Astrocyte (in vitro differentiated cells and primary cell): ENCODE results near the gene ARG2.

Experiments
- EZH2 ChIP-seq: IDR thresholded peaks from 2 replicates; pipeline ENCODE4 v1.6.1; 2012; ENCODE audit warnings: mild to moderate bottlenecking, low read length, inconsistent platforms; ENCODE audit not compliant: insufficient read depth
- TF ChIP-seq, protein P1 (sequence below): IDR thresholded peaks from 2 replicates; pipeline ENCODE4 v1.5.1; 2011; ENCODE audit warnings: low read depth, mild to moderate bottlenecking, inconsistent platforms, low read length, moderate library complexity; ENCODE audit not compliant: insufficient read depth

DNA sequence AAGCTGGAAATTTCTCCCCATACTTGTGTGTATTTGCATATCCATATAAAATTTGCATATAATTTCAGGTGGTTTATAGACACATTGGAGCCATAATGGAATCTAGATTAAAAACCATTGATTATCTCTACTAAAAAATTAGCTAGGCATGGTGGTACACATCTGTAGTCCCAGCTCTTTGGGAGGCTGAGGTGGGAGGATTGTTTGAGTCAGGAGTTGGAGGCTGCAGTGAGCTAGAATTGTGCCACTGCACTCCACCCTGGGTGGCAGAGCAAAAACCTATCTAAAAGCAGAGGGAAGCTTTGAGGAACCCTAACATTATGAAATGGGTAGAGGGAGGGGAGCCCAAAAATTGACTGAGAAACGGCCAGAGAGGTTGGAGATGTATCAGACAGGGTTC is 78.5 kb downstream of the ARG2 start:
- TF ChIP-seq, protein P1, sequence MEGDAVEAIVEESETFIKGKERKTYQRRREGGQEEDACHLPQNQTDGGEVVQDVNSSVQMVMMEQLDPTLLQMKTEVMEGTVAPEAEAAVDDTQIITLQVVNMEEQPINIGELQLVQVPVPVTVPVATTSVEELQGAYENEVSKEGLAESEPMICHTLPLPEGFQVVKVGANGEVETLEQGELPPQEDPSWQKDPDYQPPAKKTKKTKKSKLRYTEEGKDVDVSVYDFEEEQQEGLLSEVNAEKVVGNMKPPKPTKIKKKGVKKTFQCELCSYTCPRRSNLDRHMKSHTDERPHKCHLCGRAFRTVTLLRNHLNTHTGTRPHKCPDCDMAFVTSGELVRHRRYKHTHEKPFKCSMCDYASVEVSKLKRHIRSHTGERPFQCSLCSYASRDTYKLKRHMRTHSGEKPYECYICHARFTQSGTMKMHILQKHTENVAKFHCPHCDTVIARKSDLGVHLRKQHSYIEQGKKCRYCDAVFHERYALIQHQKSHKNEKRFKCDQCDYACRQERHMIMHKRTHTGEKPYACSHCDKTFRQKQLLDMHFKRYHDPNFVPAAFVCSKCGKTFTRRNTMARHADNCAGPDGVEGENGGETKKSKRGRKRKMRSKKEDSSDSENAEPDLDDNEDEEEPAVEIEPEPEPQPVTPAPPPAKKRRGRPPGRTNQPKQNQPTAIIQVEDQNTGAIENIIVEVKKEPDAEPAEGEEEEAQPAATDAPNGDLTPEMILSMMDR = no peak
- TF ChIP-seq EZH2 = no peak
